Measurements from ENCODE around the gene CISD1. TPM values are rescaled to one million over a fixed set of nuclear protein-coding genes. Genes with fewer than 3 reads are reported as not detected.

CISD1 gene
- total and polyA plus RNA-seq, 2 experiments from 2014 or later: 40.4 to 97.6 TPM

GRCh38 chr10:58334817-58335305 is 65.9 kb downstream of the CISD1 start, which contains the start of gene UBE2D1:
Gene UBE2D1, plus strand, starts transcription at chr10:58335006. Its CDS starts 196 bp downstream, at chr10:58335202.
- DNase-seq: peak; percentile 88
- Histone ChIP-seq H2AFZ (peak within 1 kb of the TSS; percentile 87), H3K9ac (peak within 1 kb of the TSS; percentile 79), H3K9me2 (ENCODE audit: insufficient read depth) (no peaks in the 10 kb centered on the region), H4K20me1 (ENCODE audit: insufficient read depth) (peaks cover 3% of the 10 kb centered on the region; the same call in 1 of the 2 replicates), H3K36me3 (ENCODE audit: low read depth) (no peaks in the 10 kb centered on the region), H3K4me3 (peak within 1 kb of the TSS; percentile 91), H3K27me3 (replicated peaks; ENCODE audit: insufficient read depth) (no peaks in the 10 kb centered on the region), H3K4me1 (ENCODE audit: insufficient read depth) (peaks cover 6% of the 10 kb centered on the region; the same call in 1 of the 2 replicates), H3F3A (ENCODE audit: insufficient read depth) (no peaks in the 10 kb centered on the region), H3K27ac (peak within 1 kb of the TSS; percentile 46), H3K79me2 (ENCODE audit: insufficient read depth) (peaks cover 49% of the 10 kb centered on the region), H3K9me3 (ENCODE audit: low read depth) (no peaks in the 10 kb centered on the region), H3K4me2 (ENCODE audit: unreplicated experiment) (peak within 1 kb of the TSS; percentile 89)
- 1 to 2% methylated on average over 40 to 48 of the region's 49 CpGs for WGBS, 2 experiments (ENCODE audit: low coverage in 1 of 2, low lambda C conversion rate in 2 of 2, missing lambda C conversion rate in 2 of 2)
- in situ Hi-C loops (cut with MboI): no loop called here
- no peak for TF ChIP-seq EZH2phosphoT487 (IDR thresholded peaks at IDR 0.05; ENCODE audit: insufficient read depth, low read depth)

DNA sequence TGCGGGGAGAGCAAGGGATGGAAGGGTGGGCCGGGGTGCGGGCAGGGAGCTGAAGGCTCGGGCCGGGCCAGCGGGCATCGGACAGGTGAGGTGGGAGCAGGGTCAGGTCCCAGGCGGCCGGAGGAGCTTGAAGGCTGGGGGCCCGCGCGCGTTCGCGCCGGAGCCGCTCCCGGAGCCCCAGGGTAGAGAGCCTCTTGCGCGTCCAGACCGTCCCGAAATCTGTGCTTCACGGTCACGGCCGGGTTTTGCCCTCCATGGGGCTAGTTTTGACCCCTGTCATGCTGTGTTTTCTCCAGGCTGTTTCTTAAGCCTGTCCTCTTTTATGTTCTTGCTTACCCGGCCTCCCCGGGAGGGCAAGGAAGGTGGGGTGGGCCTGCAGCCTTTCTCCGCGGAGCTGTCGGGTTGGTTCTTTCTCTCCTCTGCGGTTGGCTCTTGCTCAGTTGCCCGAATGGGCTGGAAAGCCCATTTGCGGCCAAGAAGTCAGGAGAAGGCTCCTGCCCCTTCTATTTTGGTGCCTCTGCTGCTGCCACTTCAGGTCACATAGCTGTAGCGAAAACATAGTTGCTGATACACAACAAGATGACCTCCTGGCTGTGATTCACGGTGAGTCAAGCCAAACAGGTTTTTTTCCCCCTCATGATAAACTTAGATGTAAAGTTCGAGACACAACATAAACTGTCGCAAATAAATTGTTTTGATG is 66.5 kb downstream of the CISD1 start:
- DNase-seq: peak; percentile 72
- 1% methylated on average over 34 to 37 of the region's 37 CpGs for WGBS, 2 experiments (ENCODE audit: low coverage in 1 of 2, low lambda C conversion rate in 2 of 2, missing lambda C conversion rate in 2 of 2)

GRCh38 chr10:58336242-58336641 is 67.3 kb downstream of the CISD1 start:
- peak overlapping the region; percentile 91 for H3K4me3 ChIP-seq
- H4K20me1 ChIP-seq (ENCODE audit: insufficient read depth): peaks cover 3% of the 10 kb centered on the region; the same call in 1 of the 2 replicates
- peak; percentile 30 for DNase-seq
- no peaks in the 10 kb centered on the region for H3F3A ChIP-seq (ENCODE audit: insufficient read depth)
- H3K36me3 ChIP-seq (ENCODE audit: low read depth): no peaks in the 10 kb centered on the region
- in situ Hi-C loops (cut with MboI): no loop called here
- 89 to 93% methylated on average over 4 of the region's 4 CpGs for WGBS, 2 experiments (ENCODE audit: low coverage in 1 of 2, low lambda C conversion rate in 2 of 2, missing lambda C conversion rate in 2 of 2)
- H3K9ac ChIP-seq: peak overlapping the region; percentile 79; the same call in 1 of the 2 replicates
- no peaks in the 10 kb centered on the region for H3K9me2 ChIP-seq (ENCODE audit: insufficient read depth)
- H3K27me3 ChIP-seq (replicated peaks; ENCODE audit: insufficient read depth): no peaks in the 10 kb centered on the region
- peak overlapping the region; percentile 89 for H3K4me2 ChIP-seq (ENCODE audit: unreplicated experiment)
- H3K79me2 ChIP-seq (ENCODE audit: insufficient read depth): peaks cover 63% of the 10 kb centered on the region
- TF ChIP-seq EZH2 (IDR thresholded peaks at IDR 0.05; ENCODE audit: insufficient read depth, poor library complexity, severe bottlenecking) (no peak), EZH2phosphoT487 (IDR thresholded peaks at IDR 0.05; ENCODE audit: insufficient read depth, low read depth) (no peak)
- peak overlapping the region; percentile 87; the same call in 1 of the 2 replicates for H2AFZ ChIP-seq
- H3K4me1 ChIP-seq (ENCODE audit: insufficient read depth): peaks cover 6% of the 10 kb centered on the region; the same call in 1 of the 2 replicates
- H3K9me3 ChIP-seq (ENCODE audit: low read depth): no peaks in the 10 kb centered on the region
- H3K27ac ChIP-seq: no peak overlapping the region

More for the DNA sequence above, 66.5 kb downstream of the CISD1 start:
- Histone ChIP-seq H3K9me2 (ENCODE audit: insufficient read depth) (no peaks in the 10 kb centered on the region), H3F3A (ENCODE audit: insufficient read depth) (no peaks in the 10 kb centered on the region), H3K36me3 (ENCODE audit: low read depth) (no peaks in the 10 kb centered on the region), H2AFZ (peak overlapping the region; percentile 87), H3K9me3 (ENCODE audit: low read depth) (no peaks in the 10 kb centered on the region), H3K9ac (peak overlapping the region; percentile 79), H3K79me2 (ENCODE audit: insufficient read depth) (peaks cover 55% of the 10 kb centered on the region), H3K27me3 (replicated peaks; ENCODE audit: insufficient read depth) (no peaks in the 10 kb centered on the region), H3K4me1 (ENCODE audit: insufficient read depth) (peaks cover 6% of the 10 kb centered on the region; the same call in 1 of the 2 replicates), H3K4me2 (ENCODE audit: unreplicated experiment) (peak overlapping the region; percentile 89), H4K20me1 (ENCODE audit: insufficient read depth) (peaks cover 3% of the 10 kb centered on the region; the same call in 1 of the 2 replicates), H3K27ac (peak overlapping the region; percentile 46), H3K4me3 (peak overlapping the region; percentile 91)
- TF ChIP-seq EZH2phosphoT487 (IDR thresholded peaks at IDR 0.05; ENCODE audit: insufficient read depth, low read depth): no peak
- TF ChIP-seq EZH2 (IDR thresholded peaks at IDR 0.05; ENCODE audit: insufficient read depth, poor library complexity, severe bottlenecking): no peak
- in situ Hi-C loops (cut with MboI): no loop called here

Other genes starting within 250 kb of the CISD1 start
- gene IPMK, start 1.3 kb upstream of the CISD1 start, total RNA-seq (2014; rRNA removed; shearing (Covaris generic)): 6.6 and 7.0 TPM in 2 replicates
- 3.0 and 3.6 TPM in 2 replicates for gene IPMK, start 1.3 kb upstream of the CISD1 start, polyA plus RNA-seq (2016; fragmentation: Nextera tagmentation; extraction: Ambion mirVana)
- 14.3 and 17.7 TPM in 2 replicates for gene UBE2D1, start 65.8 kb downstream of the CISD1 start, total RNA-seq (2014; rRNA removed; shearing (Covaris generic))
- gene UBE2D1, start 65.8 kb downstream of the CISD1 start, polyA plus RNA-seq (2016; fragmentation: Nextera tagmentation; extraction: Ambion mirVana): 31.9 and 33.4 TPM in 2 replicates
- 12.5 and 20.0 TPM in 2 replicates for gene TFAM, start 116.2 kb downstream of the CISD1 start, total RNA-seq (2014; rRNA removed; shearing (Covaris generic))
- gene TFAM, start 116.2 kb downstream of the CISD1 start, polyA plus RNA-seq (2016; fragmentation: Nextera tagmentation; extraction: Ambion mirVana): 17.8 and 20.6 TPM in 2 replicates
- 80.5 and 86.8 TPM in 2 replicates for gene BICC1, start 243.7 kb downstream of the CISD1 start, total RNA-seq (2014; rRNA removed; shearing (Covaris generic))
- 95.8 and 97.0 TPM in 2 replicates for gene BICC1, start 243.7 kb downstream of the CISD1 start, polyA plus RNA-seq (2016; fragmentation: Nextera tagmentation; extraction: Ambion mirVana)